Cardiac muscle cell (in vitro differentiated cells and primary cell): ENCODE results near the gene FOXL2. TPM values are rescaled to one million over a fixed set of nuclear protein-coding genes. Genes with fewer than 3 reads are reported as not detected.

Source experiments
- DNase-seq, 2 donors: peaks; one replicate each; pipeline versions ENCODE4 v3.0.0 to v3.0.0-alpha.2; 2010 to 2017; ENCODE audit warnings: low read depth in 1 of 2, low spot score in 1 of 2
- H3K27ac ChIP-seq: fragments of 200-600 bp; sonication (generic); 2 replicates; pipeline ENCODE4 v1.5.1; 2016
- H3K27me3 ChIP-seq: fragments of 200-600 bp; sonication (generic); 2 replicates; pipeline ENCODE4 v1.6.0; 2016; ENCODE audit warnings: control low read depth
- H3K36me3 ChIP-seq: fragments of 200-600 bp; sonication (generic); 2 replicates; pipeline ENCODE4 v1.5.1; 2016; ENCODE audit warnings: control low read depth
- H3K4me1 ChIP-seq: fragments of 200-600 bp; sonication (generic); 2 replicates; pipeline ENCODE4 v1.8.1; 2017; ENCODE audit warnings: low read depth, mild to moderate bottlenecking, mixed run types
- H3K4me3 ChIP-seq: fragments of 200-600 bp; sonication (generic); 2 replicates; pipeline ENCODE4 v1.5.1; 2016; ENCODE audit warnings: mild to moderate bottlenecking
- H3K9me3 ChIP-seq: fragments of 200-600 bp; sonication (generic); 2 replicates; pipeline ENCODE4 v1.5.1; 2017; ENCODE audit warnings: low read depth, mild to moderate bottlenecking, control low read depth
- polyA plus RNA-seq: library from polyadenylated mRNA; unstranded; fragments of >200 nt; fragmentation: Nextera tagmentation; extraction: Ambion mirVana; gene quantifications from 2 replicates; pipeline ENCODE4 v1.2.1, GENCODE V29; 2016
- total RNA-seq: library from RNA; depleted of rRNA; stranded (reverse); fragments of >200 nt; gene quantifications from 2 replicates; pipeline ENCODE4 v1.2.3, GENCODE V29; 2016
- TF ChIP-seq, protein P1 (sequence below): IDR thresholded peaks from 2 replicates; pipeline ENCODE4 v1.5.1; 2012; ENCODE audit warnings: low read depth, mild to moderate bottlenecking, low read length

Gene FOXL2
- total and polyA plus RNA-seq, 2 experiments from 2014 or later, result not detected

DNA sequence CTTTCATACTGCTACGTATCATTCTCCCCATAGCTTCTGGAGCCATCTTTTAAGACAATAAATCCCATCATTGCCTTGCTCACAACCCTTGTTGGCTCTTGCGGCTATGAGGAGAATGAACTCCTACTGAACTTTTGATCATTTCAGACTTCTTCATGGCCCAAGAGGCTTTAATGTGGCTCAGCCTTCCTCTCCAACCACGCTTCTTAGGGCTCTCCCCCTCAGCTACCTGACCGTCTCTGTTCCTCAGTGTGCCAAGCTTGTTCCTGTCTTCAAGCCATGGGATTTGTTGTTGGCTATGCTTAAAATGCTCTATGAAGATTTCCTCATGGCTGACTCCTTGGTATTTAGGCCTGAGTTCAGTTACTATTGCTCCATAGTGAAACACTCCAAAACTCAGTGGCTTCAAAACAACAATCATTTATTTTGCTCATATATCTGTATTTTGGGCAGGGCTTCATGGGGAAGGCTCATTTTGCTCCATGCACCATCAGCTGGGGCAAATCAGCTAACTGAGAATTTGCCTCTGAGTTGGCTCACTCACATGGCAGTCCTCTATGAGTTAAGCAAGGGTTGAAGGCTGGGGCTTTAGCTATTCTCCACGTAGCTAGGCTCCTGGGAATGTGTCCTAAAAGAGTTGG lies 47.5 kb downstream of the FOXL2 start:
- Histone ChIP-seq H3K9me3 (no peaks in the 10 kb centered on the region), H3K27me3 (no peaks in the 10 kb centered on the region), H3K27ac (no peak overlapping the region), H3K4me3 (no peak overlapping the region), H3K4me1 (peaks cover 9% of the 10 kb centered on the region), H3K36me3 (no peaks in the 10 kb centered on the region)
- DNase-seq, result no peak
- TF ChIP-seq, protein P1, sequence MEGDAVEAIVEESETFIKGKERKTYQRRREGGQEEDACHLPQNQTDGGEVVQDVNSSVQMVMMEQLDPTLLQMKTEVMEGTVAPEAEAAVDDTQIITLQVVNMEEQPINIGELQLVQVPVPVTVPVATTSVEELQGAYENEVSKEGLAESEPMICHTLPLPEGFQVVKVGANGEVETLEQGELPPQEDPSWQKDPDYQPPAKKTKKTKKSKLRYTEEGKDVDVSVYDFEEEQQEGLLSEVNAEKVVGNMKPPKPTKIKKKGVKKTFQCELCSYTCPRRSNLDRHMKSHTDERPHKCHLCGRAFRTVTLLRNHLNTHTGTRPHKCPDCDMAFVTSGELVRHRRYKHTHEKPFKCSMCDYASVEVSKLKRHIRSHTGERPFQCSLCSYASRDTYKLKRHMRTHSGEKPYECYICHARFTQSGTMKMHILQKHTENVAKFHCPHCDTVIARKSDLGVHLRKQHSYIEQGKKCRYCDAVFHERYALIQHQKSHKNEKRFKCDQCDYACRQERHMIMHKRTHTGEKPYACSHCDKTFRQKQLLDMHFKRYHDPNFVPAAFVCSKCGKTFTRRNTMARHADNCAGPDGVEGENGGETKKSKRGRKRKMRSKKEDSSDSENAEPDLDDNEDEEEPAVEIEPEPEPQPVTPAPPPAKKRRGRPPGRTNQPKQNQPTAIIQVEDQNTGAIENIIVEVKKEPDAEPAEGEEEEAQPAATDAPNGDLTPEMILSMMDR, result no peak

DNA sequence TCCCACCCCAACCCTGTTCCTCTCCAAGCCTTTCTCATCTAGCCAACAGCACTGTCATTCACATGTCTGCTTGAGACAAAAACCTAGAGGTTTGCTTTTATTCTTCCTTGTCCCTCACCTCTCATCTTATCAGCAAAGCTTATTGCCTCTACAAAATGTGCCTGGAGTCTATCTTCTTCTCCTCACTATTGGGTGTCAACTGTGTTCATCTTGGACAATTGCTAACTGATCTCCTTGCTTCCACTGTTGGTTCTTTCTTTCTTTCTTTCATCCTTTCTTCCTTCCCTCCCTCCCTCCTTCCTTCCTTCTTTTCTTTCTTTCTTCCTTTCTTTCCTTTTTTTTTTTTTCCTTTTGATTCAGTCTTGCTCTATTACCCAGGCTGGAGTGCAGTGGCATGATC lies 48.2 kb downstream of the FOXL2 start:
- TF ChIP-seq, protein P1, result no peak
- Histone ChIP-seq H3K27me3 (no peaks in the 10 kb centered on the region), H3K4me1 (peaks cover 9% of the 10 kb centered on the region), H3K36me3 (no peaks in the 10 kb centered on the region), H3K27ac (peak overlapping the region; percentile 44), H3K4me3 (no peak overlapping the region), H3K9me3 (no peaks in the 10 kb centered on the region)
- no peak for DNase-seq

DNA sequence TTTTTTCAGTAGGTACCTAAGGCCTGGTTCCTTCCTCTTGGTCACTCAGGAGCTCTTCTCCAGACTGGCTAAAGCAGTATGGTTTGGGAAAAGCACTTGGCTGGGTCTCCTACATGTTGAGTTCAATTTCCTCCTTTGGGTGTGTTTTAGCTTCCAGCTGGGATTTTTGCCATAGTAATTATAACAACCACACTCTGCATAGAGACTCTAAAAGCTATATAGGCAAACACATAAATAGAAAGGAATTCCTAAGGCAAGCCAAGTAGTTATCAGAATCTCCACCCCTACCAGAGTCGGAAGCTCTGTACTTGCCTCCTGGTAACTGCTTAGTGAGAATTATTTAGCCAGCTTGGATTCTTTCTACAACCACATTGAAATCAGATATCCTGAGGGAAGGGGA lies 48.6 kb downstream of the FOXL2 start:
- peak; percentile 20 to 89 for DNase-seq
- no peak overlapping the region for H3K4me3 ChIP-seq
- H3K27me3 ChIP-seq, result no peaks in the 10 kb centered on the region
- TF ChIP-seq, protein P1, result no peak
- no peaks in the 10 kb centered on the region for H3K36me3 ChIP-seq
- peaks cover 9% of the 10 kb centered on the region for H3K4me1 ChIP-seq
- peak overlapping the region; percentile 44 for H3K27ac ChIP-seq
- no peaks in the 10 kb centered on the region for H3K9me3 ChIP-seq

Other genes with a start within 250 kb of the FOXL2 start
- gene PIK3CB, start 112.2 kb downstream of the FOXL2 start, total RNA-seq, result 6.5 and 8.1 TPM in 2 replicates
- gene PIK3CB, start 112.2 kb downstream of the FOXL2 start, polyA plus RNA-seq, result 12.4 and 12.6 TPM in 2 replicates
- gene FOXL2NB, start 80 bp upstream of the FOXL2 start, total RNA-seq, result 0.11 TPM in 1 of 2 replicates, not detected in the other
- gene FOXL2NB, start 80 bp upstream of the FOXL2 start, polyA plus RNA-seq, result not detected in 2 replicates
- not detected in 2 replicates for gene PRR23A, start 59.1 kb upstream of the FOXL2 start, total RNA-seq
- gene PRR23A, start 59.1 kb upstream of the FOXL2 start, polyA plus RNA-seq, result not detected in 2 replicates
- gene PRR23B, start 73.8 kb upstream of the FOXL2 start, total RNA-seq, result not detected in 2 replicates
- gene PRR23B, start 73.8 kb upstream of the FOXL2 start, polyA plus RNA-seq, result not detected in 2 replicates
- not detected in 2 replicates for gene PRR23C, start 97.8 kb upstream of the FOXL2 start, total RNA-seq
- not detected in 2 replicates for gene PRR23C, start 97.8 kb upstream of the FOXL2 start, polyA plus RNA-seq